ENCODE measurements around the gene CEBPZOS. TPM values are rescaled to one million over a fixed set of nuclear protein-coding genes. Genes with fewer than 3 reads are reported as not detected.

The CEBPZOS gene
- total and polyA plus RNA-seq, 2 donors (not counting 1 experiment from before 2014, with no cell fraction given): 16.8 to 50.0 TPM

DNA sequence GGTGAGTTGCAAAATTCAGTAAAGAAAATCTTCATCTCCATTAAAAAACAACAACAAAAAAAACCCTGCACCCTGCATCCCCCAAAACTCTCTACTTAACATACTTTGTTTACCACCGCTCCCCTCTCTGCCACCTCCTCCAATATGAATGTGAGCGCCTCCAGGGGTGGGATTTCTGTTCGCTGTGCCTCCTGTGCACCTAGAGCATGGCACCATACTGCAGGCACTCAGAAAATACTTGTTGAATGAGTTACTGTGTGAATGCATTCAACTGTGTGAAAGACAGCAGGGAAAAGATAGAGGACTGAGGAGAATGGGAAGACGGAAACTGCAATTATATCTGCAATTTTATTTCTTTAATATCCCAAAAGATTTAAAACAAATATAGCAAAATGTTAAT, 30.6 kb downstream of the CEBPZOS start:
- TF ChIP-seq, protein P1, sequence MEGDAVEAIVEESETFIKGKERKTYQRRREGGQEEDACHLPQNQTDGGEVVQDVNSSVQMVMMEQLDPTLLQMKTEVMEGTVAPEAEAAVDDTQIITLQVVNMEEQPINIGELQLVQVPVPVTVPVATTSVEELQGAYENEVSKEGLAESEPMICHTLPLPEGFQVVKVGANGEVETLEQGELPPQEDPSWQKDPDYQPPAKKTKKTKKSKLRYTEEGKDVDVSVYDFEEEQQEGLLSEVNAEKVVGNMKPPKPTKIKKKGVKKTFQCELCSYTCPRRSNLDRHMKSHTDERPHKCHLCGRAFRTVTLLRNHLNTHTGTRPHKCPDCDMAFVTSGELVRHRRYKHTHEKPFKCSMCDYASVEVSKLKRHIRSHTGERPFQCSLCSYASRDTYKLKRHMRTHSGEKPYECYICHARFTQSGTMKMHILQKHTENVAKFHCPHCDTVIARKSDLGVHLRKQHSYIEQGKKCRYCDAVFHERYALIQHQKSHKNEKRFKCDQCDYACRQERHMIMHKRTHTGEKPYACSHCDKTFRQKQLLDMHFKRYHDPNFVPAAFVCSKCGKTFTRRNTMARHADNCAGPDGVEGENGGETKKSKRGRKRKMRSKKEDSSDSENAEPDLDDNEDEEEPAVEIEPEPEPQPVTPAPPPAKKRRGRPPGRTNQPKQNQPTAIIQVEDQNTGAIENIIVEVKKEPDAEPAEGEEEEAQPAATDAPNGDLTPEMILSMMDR (conservative IDR thresholded peaks at IDR 0.05 in 1 of 2, IDR thresholded peaks at IDR 0.05 in 1 of 2; ENCODE audit: low read depth in 1 of 2, low read length in 2 of 2): no peak
- no peak for TF ChIP-seq EZH2 (IDR thresholded peaks at IDR 0.05; ENCODE audit: low read length, missing control alignments)
- H3K9ac ChIP-seq (ENCODE audit: insufficient read depth, low read length): no peak overlapping the region
- peaks cover 12% of the 10 kb centered on the region for H3K36me3 ChIP-seq (ENCODE audit: control insufficient read depth, insufficient read depth, low read length)
- H3K27me3 ChIP-seq (ENCODE audit: control insufficient read depth, insufficient read depth, low read length): no peaks in the 10 kb centered on the region
- H4K20me1 ChIP-seq (ENCODE audit: control insufficient read depth, extremely low read depth, insufficient read depth, low read length): no peaks in the 10 kb centered on the region
- no peak overlapping the region for H3K4me2 ChIP-seq (ENCODE audit: extremely low read depth, insufficient read depth, low read length)
- DNase-seq (ENCODE audit: low read depth in 2 of 2): no peak
- no peak overlapping the region for H3K4me3 ChIP-seq (replicated peaks in 1 of 4; ENCODE audit: control extremely low read depth in 1 of 4, insufficient read depth in 1 of 4, low read depth in 3 of 4, low read length in 4 of 4)
- H3K4me1 ChIP-seq (ENCODE audit: control insufficient read depth, extremely low read depth, insufficient read depth, low read length): peaks cover 5% of the 10 kb centered on the region
- H3K27ac ChIP-seq (ENCODE audit: insufficient read depth, low read length): no peak overlapping the region
- no peaks in the 10 kb centered on the region for H3K9me3 ChIP-seq (ENCODE audit: control insufficient read depth, insufficient read depth, low read depth, low read length)
- H2AFZ ChIP-seq (ENCODE audit: low read length): no peak overlapping the region
- H3K79me2 ChIP-seq (ENCODE audit: control insufficient read depth, insufficient read depth, low read length): peaks cover 52% of the 10 kb centered on the region

DNA sequence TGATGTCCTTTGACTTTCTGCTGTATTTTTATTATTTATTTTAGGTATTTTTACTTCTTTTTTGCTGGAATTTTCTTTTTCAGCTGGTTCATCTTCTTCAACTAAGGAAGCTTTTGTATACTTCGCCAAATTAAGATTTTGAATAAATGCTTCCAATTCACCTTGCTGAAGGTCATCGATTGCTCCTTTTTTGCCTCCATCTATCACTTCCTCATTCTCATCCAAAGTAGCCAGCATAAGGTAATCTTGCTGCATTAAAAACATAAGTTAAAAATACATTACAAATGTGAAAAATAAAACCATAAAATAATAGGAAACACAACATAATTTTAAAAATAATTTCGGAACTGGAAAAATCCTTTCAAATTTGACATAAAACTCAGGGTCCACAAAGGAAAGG, 32.5 kb downstream of the CEBPZOS start:
- H3K9me3 ChIP-seq (ENCODE audit: control insufficient read depth, insufficient read depth, low read depth, low read length): no peaks in the 10 kb centered on the region
- peaks cover 12% of the 10 kb centered on the region for H3K36me3 ChIP-seq (ENCODE audit: control insufficient read depth, insufficient read depth, low read length)
- no peak overlapping the region for H3K4me2 ChIP-seq (ENCODE audit: extremely low read depth, insufficient read depth, low read length)
- H3K4me1 ChIP-seq (ENCODE audit: control insufficient read depth, extremely low read depth, insufficient read depth, low read length): peaks cover 8% of the 10 kb centered on the region
- H4K20me1 ChIP-seq (ENCODE audit: control insufficient read depth, extremely low read depth, insufficient read depth, low read length): no peaks in the 10 kb centered on the region
- H3K79me2 ChIP-seq (ENCODE audit: control insufficient read depth, insufficient read depth, low read length): peaks cover 68% of the 10 kb centered on the region
- no peaks in the 10 kb centered on the region for H3K27me3 ChIP-seq (ENCODE audit: control insufficient read depth, insufficient read depth, low read length)
- H3K4me3 ChIP-seq (replicated peaks in 1 of 4; ENCODE audit: control extremely low read depth in 1 of 4, insufficient read depth in 1 of 4, low read depth in 3 of 4, low read length in 4 of 4): no peak overlapping the region
- no peak overlapping the region for H3K9ac ChIP-seq (ENCODE audit: insufficient read depth, low read length)
- H3K27ac ChIP-seq (ENCODE audit: insufficient read depth, low read length): no peak overlapping the region
- H2AFZ ChIP-seq (ENCODE audit: low read length): no peak overlapping the region
- no peak for DNase-seq (ENCODE audit: low read depth in 2 of 2)
- TF ChIP-seq EZH2 (IDR thresholded peaks at IDR 0.05; ENCODE audit: low read length, missing control alignments): no peak
- TF ChIP-seq, protein P1 (conservative IDR thresholded peaks at IDR 0.05 in 1 of 2, IDR thresholded peaks at IDR 0.05 in 1 of 2; ENCODE audit: low read depth in 1 of 2, low read length in 2 of 2): no peak

DNA sequence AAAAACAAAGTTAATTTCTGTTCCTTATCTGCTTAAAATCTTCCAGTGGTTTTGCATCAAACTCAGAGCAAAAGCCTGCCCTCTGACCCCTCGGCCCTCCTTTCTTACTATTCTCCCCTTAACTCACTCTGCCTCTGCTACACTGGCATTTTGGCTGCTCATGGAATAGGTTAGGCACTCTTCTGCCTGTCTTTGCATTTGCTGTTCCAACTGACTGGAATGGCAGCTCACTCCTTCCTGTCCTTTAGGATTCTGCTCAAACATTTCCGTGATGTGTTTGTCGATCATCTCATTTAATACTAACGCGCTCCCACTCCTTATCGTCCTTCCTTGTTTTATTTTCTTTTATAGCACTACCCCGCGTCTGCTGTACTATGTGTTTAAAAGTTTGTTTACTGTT, 34.3 kb downstream of the CEBPZOS start:
- peak overlapping the region; percentile 91 for H3K27ac ChIP-seq (ENCODE audit: insufficient read depth, low read length)
- H3K36me3 ChIP-seq (ENCODE audit: control insufficient read depth, insufficient read depth, low read length): peaks cover 12% of the 10 kb centered on the region
- peaks cover 81% of the 10 kb centered on the region for H3K79me2 ChIP-seq (ENCODE audit: control insufficient read depth, insufficient read depth, low read length)
- peaks cover 8% of the 10 kb centered on the region for H3K4me1 ChIP-seq (ENCODE audit: control insufficient read depth, extremely low read depth, insufficient read depth, low read length)
- peak overlapping the region; percentile 99 for H3K4me2 ChIP-seq (ENCODE audit: extremely low read depth, insufficient read depth, low read length)
- DNase-seq (ENCODE audit: low read depth in 2 of 2): peak in 1 of 2 donors; percentile 7
- no peaks in the 10 kb centered on the region for H4K20me1 ChIP-seq (ENCODE audit: control insufficient read depth, extremely low read depth, insufficient read depth, low read length)
- no peak for TF ChIP-seq EZH2 (IDR thresholded peaks at IDR 0.05; ENCODE audit: low read length, missing control alignments)
- TF ChIP-seq, protein P1 (conservative IDR thresholded peaks at IDR 0.05 in 1 of 2, IDR thresholded peaks at IDR 0.05 in 1 of 2; ENCODE audit: low read depth in 1 of 2, low read length in 2 of 2): no peak
- H3K4me3 ChIP-seq (replicated peaks in 1 of 4; ENCODE audit: control extremely low read depth in 1 of 4, insufficient read depth in 1 of 4, low read depth in 3 of 4, low read length in 4 of 4): peak overlapping the region; percentile 79 to 100 (median 83)
- H3K9me3 ChIP-seq (ENCODE audit: control insufficient read depth, insufficient read depth, low read depth, low read length): no peaks in the 10 kb centered on the region
- H3K9ac ChIP-seq (ENCODE audit: insufficient read depth, low read length): peak overlapping the region; percentile 83
- H2AFZ ChIP-seq (ENCODE audit: low read length): peak overlapping the region; percentile 25
- H3K27me3 ChIP-seq (ENCODE audit: control insufficient read depth, insufficient read depth, low read length): no peaks in the 10 kb centered on the region

All from fibroblast of lung (primary cell).